ENCODE results near the gene STAT5B.

GRCh38 chr17:42287977-42288802 is 12.0 kb upstream of the STAT5B start, which contains the start of gene STAT5A:
- TF ChIP-seq CTCF (conservative IDR thresholded peaks at IDR 0.05 in 1 of 2, IDR thresholded peaks at IDR 0.05 in 1 of 2; ENCODE audit: low read depth in 1 of 2, low read length in 2 of 2) (no peak), EZH2 (IDR thresholded peaks at IDR 0.05; ENCODE audit: low read length, missing control alignments) (no peak)

All from fibroblast of lung (primary cell).